ENCODE results near the gene APLP2.
"Not testable (repeated sequence)": the region's sequence is repeated elsewhere in the genome, so short reads cannot be mapped to it uniquely, and the experiment has no call there.

The APLP2 gene

DNA sequence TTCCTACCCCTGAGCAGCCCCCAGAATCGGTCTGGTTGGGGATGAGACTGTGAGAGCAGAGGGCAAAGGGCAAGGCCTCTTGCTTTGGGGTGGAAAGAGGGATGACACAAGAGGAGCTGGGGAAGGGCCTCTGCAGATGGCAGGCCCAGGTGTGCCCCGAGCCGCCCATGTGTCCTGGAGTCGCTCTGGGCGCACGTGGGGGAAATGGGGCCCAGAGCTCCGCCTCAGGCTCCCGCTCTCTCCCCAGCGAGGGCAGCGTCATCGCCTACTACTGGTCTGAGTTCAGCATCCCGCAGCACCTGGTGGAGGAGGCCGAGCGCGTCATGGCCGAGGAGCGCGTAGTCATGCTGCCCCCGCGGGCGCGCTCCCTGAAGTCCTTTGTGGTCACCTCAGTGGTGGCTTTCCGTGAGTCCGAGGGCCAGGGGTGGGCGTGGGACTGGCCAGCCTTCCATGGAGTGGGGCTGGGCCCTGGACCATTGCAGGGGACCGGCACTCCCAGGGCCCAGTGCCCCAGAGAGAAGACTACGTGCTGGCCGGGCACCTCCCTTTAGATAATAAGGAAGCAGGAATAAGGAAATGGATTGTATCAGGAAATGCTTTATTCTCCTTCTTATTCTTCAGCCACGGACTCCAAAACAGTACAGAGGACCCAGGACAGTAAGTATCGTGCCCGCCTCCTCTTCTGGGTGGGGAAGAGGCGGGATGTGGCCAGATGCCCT, 120.0 kb downstream of the APLP2 start:
- Histone ChIP-seq H3K9ac (ENCODE audit: low read length) (no peak overlapping the region), H3K9me3 (ENCODE audit: control insufficient read depth, low read length) (no peaks in the 10 kb centered on the region), H3K27me3 (replicated peaks; ENCODE audit: control insufficient read depth, insufficient read depth, low read length) (peaks cover 3% of the 10 kb centered on the region), H3K4me3 (ENCODE audit: low read length) (no peak overlapping the region), H3K4me1 (ENCODE audit: control insufficient read depth, insufficient read depth, low read length) (no peaks in the 10 kb centered on the region), H3K36me3 (ENCODE audit: control insufficient read depth, insufficient read depth, low read length, severe bottlenecking) (no peaks in the 10 kb centered on the region)
- no peak for DNase-seq (ENCODE audit: low read depth)

DNA sequence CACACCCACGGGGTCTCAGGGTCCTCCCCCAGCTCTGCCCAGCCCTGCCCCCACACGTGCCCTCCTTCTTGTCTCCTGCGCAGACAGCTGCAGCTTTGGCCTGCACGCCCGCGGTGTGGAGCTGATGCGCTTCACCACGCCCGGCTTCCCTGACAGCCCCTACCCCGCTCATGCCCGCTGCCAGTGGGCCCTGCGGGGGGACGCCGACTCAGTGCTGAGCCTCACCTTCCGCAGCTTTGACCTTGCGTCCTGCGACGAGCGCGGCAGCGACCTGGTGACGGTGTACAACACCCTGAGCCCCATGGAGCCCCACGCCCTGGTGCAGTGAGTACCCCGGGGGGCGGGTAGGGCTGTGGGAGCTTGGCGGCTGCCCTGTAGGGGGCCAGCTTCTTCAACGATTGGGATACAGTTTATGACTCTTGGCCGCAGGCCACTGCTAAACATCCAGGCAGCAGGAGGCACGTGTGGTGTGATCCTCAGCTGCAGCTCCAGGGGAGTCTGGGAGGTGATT, 120.7 kb downstream of the APLP2 start:
- H3K4me1 ChIP-seq (ENCODE audit: control insufficient read depth, insufficient read depth, low read length): no peaks in the 10 kb centered on the region
- no peaks in the 10 kb centered on the region for H3K36me3 ChIP-seq (ENCODE audit: control insufficient read depth, insufficient read depth, low read length, severe bottlenecking)
- H3K4me3 ChIP-seq (ENCODE audit: low read length): no peak overlapping the region
- DNase-seq (ENCODE audit: low read depth): no peak
- H3K9me3 ChIP-seq (ENCODE audit: control insufficient read depth, low read length): no peaks in the 10 kb centered on the region
- H3K9ac ChIP-seq (ENCODE audit: low read length): no peak overlapping the region
- H3K27me3 ChIP-seq (replicated peaks; ENCODE audit: control insufficient read depth, insufficient read depth, low read length): peaks cover 3% of the 10 kb centered on the region

DNA sequence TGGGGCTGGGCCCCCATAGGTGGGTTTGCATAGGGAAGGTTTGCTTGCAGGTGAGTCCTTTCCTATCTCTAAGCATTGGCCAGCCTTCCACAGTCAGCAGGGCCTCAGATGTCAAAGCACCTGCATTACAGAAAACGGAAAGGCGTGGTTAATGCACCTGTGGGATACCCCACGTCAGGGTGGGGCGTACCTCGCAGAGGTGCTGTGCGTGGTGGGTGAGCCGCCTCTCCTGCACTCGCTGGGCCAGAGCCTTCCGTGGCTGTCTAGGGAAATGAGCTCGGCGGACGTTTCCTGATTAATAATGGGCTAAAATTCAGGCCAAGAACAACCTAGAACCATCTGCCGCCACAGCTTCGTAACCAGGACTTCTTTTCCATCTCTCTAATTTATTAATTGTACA, 122.2 kb downstream of the APLP2 start:
- Histone ChIP-seq H3K9me3 (ENCODE audit: control insufficient read depth, low read length) (no peaks in the 10 kb centered on the region), H3K4me1 (ENCODE audit: control insufficient read depth, insufficient read depth, low read length) (no peaks in the 10 kb centered on the region), H3K9ac (ENCODE audit: low read length) (no peak overlapping the region), H3K36me3 (ENCODE audit: control insufficient read depth, insufficient read depth, low read length, severe bottlenecking) (no peaks in the 10 kb centered on the region), H3K27me3 (replicated peaks; ENCODE audit: control insufficient read depth, insufficient read depth, low read length) (no peaks in the 10 kb centered on the region), H3K4me3 (ENCODE audit: low read length) (no peak overlapping the region)
- no peak for DNase-seq (ENCODE audit: low read depth)

DNA sequence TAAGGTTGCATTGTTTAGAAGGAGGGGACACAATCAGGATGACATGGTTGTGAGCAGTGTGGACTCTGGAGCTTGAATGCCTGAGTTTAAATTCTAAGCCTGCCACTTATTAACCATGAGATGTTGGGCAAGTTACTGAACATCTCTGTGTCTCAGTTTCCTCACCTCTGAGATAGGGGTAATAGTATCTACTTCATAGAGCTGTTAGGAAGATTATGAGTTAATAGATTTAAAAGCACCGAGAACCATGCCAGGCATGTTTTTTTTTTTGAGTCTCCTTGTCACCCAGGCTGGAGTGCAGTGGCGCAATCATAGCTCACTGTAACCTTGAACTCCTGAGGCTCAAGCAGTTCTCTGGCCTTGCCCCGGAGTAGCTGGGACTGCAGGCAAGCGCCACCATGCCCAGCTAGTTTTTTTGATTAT, 123.2 kb downstream of the APLP2 start:
- no peak overlapping the region for H3K4me3 ChIP-seq (ENCODE audit: low read length)
- H3K4me1 ChIP-seq (ENCODE audit: control insufficient read depth, insufficient read depth, low read length): no peaks in the 10 kb centered on the region
- H3K9me3 ChIP-seq (ENCODE audit: control insufficient read depth, low read length): no peaks in the 10 kb centered on the region
- no peaks in the 10 kb centered on the region for H3K36me3 ChIP-seq (ENCODE audit: control insufficient read depth, insufficient read depth, low read length, severe bottlenecking)
- H3K9ac ChIP-seq (ENCODE audit: low read length): no peak overlapping the region
- DNase-seq (ENCODE audit: low read depth): no peak
- no peaks in the 10 kb centered on the region for H3K27me3 ChIP-seq (replicated peaks; ENCODE audit: control insufficient read depth, insufficient read depth, low read length)

DNA sequence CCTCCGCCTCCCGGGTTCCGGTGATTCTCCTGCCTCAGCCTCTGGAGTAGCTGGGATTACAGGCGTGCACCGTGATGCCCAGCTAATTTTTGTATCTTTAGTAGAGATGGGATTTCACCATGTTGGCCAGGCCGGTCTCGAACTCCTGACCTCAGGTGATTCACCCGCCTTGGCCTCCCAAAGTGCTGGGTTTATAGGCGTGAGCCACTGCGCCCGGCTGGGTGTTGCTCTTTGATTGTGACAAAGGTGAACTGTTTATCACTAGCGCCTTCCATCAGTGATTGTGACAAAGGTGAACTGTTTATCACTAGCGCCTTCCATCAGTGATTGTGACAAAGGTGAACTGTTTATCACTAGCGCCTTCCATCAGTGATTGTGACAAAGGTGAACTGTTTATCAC, 123.9 kb downstream of the APLP2 start:
- DNase-seq (ENCODE audit: low read depth); H3K4me1 ChIP-seq (ENCODE audit: control insufficient read depth, insufficient read depth, low read length); H3K36me3 ChIP-seq (ENCODE audit: control insufficient read depth, insufficient read depth, low read length, severe bottlenecking); H3K9me3 ChIP-seq (ENCODE audit: control insufficient read depth, low read length); H3K27me3 ChIP-seq (replicated peaks; ENCODE audit: control insufficient read depth, insufficient read depth, low read length); H3K9ac ChIP-seq (ENCODE audit: low read length); H3K4me3 ChIP-seq (ENCODE audit: low read length): not testable (repeated sequence)

All from adipocyte (in vitro differentiated cells).